Mucosa of descending colon (tissue), 3 donors: ENCODE measurements around the gene DPEP2. TPM values are rescaled to one million over a fixed set of nuclear protein-coding genes. Genes with fewer than 3 reads are reported as not detected.
"Not testable (repeated sequence)": the region's sequence is repeated elsewhere in the genome, so short reads cannot be mapped to it uniquely, and the experiment has no call there.

Source experiments
- ATAC-seq: fragments of 200-7000 bp; cut with Tn5 transposase; one replicate; pipeline ENCODE4 v1.9.1; 2020; ENCODE audit warnings: mild to moderate bottlenecking, moderate library complexity
- DNase-seq, 3 donors: peaks; one replicate each; pipeline ENCODE4 v3.0.0-alpha.2; 2020
- H3K36me3 ChIP-seq: fragments of 200-600 bp; one replicate; pipeline ENCODE4 v1.8.0; 2021; ENCODE audit warnings: low read depth, mild to moderate bottlenecking
- H3K4me1 ChIP-seq: fragments of 200-600 bp; one replicate; pipeline ENCODE4 v1.8.0; 2021; ENCODE audit warnings: low read depth, mild to moderate bottlenecking
- H3K4me3 ChIP-seq: fragments of 200-600 bp; one replicate; pipeline ENCODE4 v1.8.0; 2021; ENCODE audit warnings: mild to moderate bottlenecking
- H3K9me3 ChIP-seq: fragments of 200-600 bp; one replicate; pipeline ENCODE4 v1.8.0; 2021; ENCODE audit warnings: mild to moderate bottlenecking
- CTCF ChIP-seq: fragments of 200-600 bp; IDR thresholded peaks from one replicate; pipeline ENCODE4 v1.8.0; 2022; ENCODE audit warnings: antibody characterized with exemption, mild to moderate bottlenecking
- intact Hi-C, 2 donors: fragments of 100-400 bp; cut with DNase I in 1 of 2; cut with micrococcal nuclease in 1 of 2; formaldehyde crosslinking; loops; one replicate each; pipeline versions ENCODE4 v1.11.0 to v1.11.1; 2022; cut with DNase I, micrococcal nuclease
- total RNA-seq, 3 donors: library from RNA; stranded (reverse); fragmentation: NEBNext Ultra II Directional in 2 of 3; extraction: Animal tissue kit (Norgen Biotek cat#: 25700) in 2 of 3; gene quantifications; one replicate each; pipeline versions ENCODE4 v1.2.1 to v1.2.4, GENCODE V29; 2021 to 2023
- donor health status: DM: no; HTN: no; CAD: no; lungs with moderate emphysema.
- donor health status: DM: no; HTN: no; CAD: no.
- donor health status: DM: no; HTN: yes; CAD: no.

The DPEP2 gene
- total RNA-seq, 3 donors from 2014 or later, result 1.5 to 2.8 (median 1.6) TPM

DNA sequence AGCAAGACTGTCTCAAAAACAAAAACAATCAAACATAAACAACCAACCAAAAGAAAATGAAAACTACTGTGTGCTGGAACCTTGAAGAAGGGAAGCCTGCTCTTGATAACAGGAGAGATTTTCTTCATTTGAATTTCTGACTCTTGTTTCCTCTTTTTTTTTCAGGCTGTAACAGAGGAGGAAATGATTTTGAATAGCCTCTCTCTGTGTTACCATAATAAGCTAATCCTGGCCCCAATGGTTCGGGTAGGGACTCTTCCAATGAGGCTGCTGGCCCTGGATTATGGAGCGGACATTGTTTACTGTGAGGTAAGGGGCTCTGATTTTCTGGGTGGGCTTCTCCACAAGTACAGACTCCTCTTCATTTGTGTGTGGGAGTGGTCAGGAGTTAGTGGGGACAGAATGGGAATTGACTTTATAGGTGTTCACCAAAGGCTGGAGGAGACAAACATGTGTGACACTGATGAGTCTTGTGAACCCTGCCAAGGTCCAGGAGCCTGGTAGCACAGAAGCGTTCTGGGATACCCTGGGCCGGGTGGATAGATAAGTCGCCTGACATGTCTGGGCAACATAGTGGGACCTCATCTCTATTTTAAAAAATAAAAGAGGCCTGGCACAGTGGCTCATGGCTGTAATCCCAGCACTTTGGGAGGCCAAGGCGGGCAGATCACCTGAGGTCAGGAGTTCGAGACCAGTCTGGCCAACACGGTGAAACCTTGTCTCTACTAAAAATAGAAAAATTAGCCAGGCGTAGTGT is 38.7 kb upstream of the DPEP2 start:
- no peaks in the 10 kb centered on the region for H3K9me3 ChIP-seq
- intact Hi-C loops, result no loop called here
- TF ChIP-seq CTCF, result no peak
- ATAC-seq (peak; percentile 23), DNase-seq (no peak)
- H3K4me3 ChIP-seq, result no peak overlapping the region
- no peaks in the 10 kb centered on the region for H3K36me3 ChIP-seq
- no peaks in the 10 kb centered on the region for H3K4me1 ChIP-seq

DNA sequence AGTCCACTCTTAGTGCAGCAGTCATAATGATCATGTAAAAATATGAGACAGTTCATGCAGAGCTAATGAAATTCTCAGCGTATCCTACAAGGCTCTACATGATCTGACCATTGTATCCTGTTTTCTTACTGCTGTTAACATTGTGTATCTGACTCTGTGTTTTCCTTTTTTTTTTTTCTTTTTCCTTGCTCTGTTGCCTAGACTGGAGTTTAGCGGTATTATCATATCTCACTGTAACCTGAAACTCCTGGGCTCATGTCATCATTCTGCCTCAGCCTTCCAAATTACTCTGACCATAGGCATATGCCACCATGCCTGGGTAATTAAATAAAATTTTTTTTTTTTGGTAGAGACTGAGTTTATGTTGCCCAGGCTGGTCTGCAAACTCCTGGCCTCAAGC is 35.9 kb upstream of the DPEP2 start:
- Histone ChIP-seq H3K4me1 (no peaks in the 10 kb centered on the region), H3K4me3 (no peak overlapping the region), H3K9me3 (no peaks in the 10 kb centered on the region), H3K36me3 (no peaks in the 10 kb centered on the region)
- intact Hi-C loops, result no loop called here
- DNase-seq, result no peak
- no peak for TF ChIP-seq CTCF
- ATAC-seq, result no peak

DNA sequence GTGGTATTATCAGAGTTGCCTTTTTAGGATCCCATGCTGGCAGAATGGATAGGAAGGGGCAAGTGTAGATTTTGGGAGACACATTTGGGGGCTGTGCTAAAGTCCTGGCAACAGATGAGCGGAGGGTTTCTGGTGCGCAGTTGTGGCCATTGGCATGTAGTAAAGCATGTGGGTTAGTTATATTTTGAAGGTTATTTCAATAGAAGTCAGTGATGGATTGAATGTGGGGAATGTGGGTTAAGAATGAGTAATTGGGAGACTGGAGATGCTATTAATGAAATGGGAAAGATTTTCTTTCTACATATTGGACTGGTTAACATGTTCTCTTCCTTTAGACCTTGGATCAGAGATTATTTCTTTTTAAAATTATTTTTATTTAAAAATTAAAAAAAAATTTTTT is 33.8 kb upstream of the DPEP2 start:
- intact Hi-C loops, result no loop called here
- no peaks in the 10 kb centered on the region for H3K9me3 ChIP-seq
- no peaks in the 10 kb centered on the region for H3K4me1 ChIP-seq
- no peak for TF ChIP-seq CTCF
- no peaks in the 10 kb centered on the region for H3K36me3 ChIP-seq
- ATAC-seq (no peak), DNase-seq (no peak)
- H3K4me3 ChIP-seq, result no peak overlapping the region

DNA sequence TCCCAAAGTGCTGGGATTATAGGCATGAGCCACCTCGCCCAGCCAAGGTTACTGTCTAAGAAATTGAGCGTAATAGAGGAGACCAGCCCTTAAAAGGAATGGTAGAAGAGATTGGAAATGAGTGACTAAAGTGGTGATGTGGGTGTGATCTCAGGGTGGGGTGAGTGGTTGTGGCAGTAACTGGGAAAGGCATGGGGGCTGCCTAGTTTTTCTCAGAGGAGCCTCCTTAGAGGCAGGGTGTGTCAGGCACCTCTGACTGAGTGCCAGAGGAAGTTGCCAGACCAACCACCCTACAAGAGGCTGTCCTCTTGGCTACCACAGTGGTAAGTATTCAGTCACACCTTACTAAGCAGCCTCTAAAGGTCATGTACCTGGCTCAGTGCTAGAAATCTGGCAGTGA is 32.7 kb upstream of the DPEP2 start:
- intact Hi-C loops, result no loop called here
- Histone ChIP-seq H3K36me3 (no peaks in the 10 kb centered on the region), H3K4me3 (no peak overlapping the region), H3K9me3 (no peaks in the 10 kb centered on the region), H3K4me1 (no peaks in the 10 kb centered on the region)
- peak; percentile 90 for ATAC-seq
- DNase-seq, result peak in 1 of 3 donors; percentile 16
- TF ChIP-seq CTCF, result no peak

- DNase-seq, H3K36me3 ChIP-seq, ATAC-seq, intact Hi-C loops, H3K4me3 ChIP-seq, H3K9me3 ChIP-seq, H3K4me1 ChIP-seq: not testable (repeated sequence)
These were observed 30.8 kb upstream of the DPEP2 start for GRCh38 chr16:68030108-68030507.

DNA sequence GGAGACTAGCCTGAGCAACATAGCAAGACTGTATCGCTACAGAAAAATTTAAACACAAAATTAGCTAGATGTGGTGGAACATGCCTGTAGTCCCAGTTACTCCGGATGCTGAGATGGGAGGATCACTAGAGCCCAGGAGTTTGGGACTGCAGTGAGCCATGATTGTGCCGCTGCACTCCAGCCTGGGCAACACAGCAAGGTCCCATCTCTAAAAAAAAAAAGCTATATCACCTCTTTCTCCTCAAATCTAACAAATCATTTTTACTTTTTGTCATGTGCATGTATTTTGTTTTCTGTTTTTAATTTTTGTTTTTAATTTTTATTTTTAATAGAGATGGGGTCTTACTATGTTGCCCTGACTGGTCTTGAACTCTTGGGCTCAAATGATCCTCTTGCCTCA is 29.7 kb upstream of the DPEP2 start:
- intact Hi-C loops, result no loop called here
- ATAC-seq, result no peak

More for the DNA sequence above, 29.7 kb upstream of the DPEP2 start:
- no peak for DNase-seq
- H3K9me3 ChIP-seq, result no peaks in the 10 kb centered on the region
- H3K36me3 ChIP-seq, result no peaks in the 10 kb centered on the region
- H3K4me3 ChIP-seq, result no peak overlapping the region
- no peak for TF ChIP-seq CTCF
- peaks cover 2% of the 10 kb centered on the region for H3K4me1 ChIP-seq
